RKO (cell line): Measurements from ENCODE around the gene SIPA1L3.
"Not testable (repeated sequence)": the region's sequence is repeated elsewhere in the genome, so short reads cannot be mapped to it uniquely, and the experiment has no call there.

Experiments
- DNase-seq: peaks from one replicate; pipeline ENCODE4 v3.0.0-alpha.2; 2016; ENCODE audit warnings: low spot score

SIPA1L3 gene

GRCh38 chr19:38043649-38044144 lies 136.7 kb downstream of the SIPA1L3 start:
- DNase-seq, result no peak

- peak; percentile 22 for DNase-seq
Observed at GRCh38 chr19:38044267-38045111, 137.5 kb downstream of the SIPA1L3 start.

GRCh38 chr19:38045554-38046253 lies 138.7 kb downstream of the SIPA1L3 start:
- DNase-seq, result no peak

- DNase-seq, result no peak
Observed at GRCh38 chr19:38046254-38047048, 139.4 kb downstream of the SIPA1L3 start.

DNA sequence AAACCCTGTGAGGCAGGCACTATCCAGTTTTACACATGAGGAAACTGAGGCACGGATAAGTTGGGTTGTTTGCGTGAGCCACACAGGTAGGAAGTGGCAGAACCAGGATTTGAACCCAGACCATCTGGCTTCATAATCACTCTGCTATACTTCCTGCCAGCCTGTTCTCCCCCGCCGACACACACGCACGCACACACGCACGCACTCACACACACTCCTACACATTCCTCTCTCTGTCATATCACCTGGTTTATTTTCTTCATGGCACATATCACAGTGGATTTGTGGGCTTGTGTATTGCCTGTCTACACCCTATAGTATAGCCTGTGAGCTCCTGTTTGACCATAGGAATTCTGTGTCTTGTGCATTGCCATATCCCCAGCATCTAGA lies 140.0 kb downstream of the SIPA1L3 start:
- DNase-seq, result no peak

GRCh38 chr19:38047641-38048040 lies 140.6 kb downstream of the SIPA1L3 start:
- DNase-seq, result no peak

DNA sequence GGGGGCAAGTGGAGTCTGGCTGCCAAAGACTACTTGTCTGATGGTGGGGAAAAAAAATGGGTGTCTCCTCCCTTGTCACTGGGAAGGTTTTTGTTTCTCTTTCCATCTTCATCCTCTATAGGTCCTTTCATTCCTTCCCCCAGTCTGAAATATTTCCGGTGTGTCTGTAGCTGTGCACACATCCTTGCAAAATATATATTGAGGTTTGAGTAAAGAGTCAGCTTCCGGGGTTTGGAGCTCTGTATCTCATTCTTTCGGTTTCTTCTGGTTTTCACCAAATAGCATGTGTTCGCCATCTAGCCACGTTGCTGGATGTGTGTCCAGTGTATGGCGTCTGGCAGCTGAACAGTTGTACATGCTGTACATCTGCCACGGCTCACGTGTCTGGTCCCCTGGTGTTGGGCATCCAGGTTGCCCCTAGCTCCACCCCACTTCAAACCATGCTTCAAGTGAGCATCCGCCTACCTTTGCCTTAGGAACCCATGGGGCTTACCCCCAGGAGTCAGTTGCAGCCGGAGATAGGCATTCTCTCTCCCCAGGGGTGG lies 142.2 kb downstream of the SIPA1L3 start:
- no peak for DNase-seq

DNA sequence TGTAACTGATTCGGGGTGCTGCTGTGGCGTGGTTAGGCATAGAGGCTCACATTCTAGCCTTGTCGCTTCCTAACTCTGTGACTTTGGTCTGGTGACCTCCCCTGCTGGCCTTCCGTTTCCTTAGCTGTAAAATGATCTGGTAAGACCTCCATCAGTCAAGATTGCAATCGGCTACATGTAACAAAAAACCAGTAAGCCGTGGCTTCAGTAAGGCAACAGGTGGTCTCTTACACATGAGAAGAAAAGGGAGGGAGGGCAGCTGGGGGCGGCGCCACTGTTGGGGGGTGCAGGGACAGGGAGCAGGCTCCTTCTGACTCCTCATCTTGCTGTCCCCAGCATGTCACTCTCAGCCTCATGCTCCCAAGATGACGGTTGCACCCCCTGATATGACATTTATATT lies 148.0 kb downstream of the SIPA1L3 start:
- no peak for DNase-seq

GRCh38 chr19:38055655-38056521 lies 148.9 kb downstream of the SIPA1L3 start:
- DNase-seq, result no peak

DNA sequence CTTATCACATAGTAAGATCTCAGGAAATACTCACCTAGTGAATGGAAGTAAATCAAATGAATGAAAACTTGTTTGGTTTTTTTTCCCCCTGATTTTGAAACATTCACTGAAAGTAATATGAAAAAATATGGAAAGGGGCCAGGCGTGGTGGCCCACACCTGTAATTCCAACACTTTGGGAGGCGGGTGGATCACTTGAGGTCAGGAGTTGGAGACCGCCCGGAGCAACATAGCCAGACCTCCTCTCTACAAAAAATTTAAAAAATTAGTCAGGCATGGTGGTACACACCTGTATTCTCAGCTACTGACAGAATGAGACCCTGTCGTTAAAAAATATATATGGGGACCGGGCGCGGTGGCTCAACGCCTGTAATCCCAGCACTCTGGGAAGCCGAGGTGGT lies 149.6 kb downstream of the SIPA1L3 start:
- DNase-seq, result no peak

- no peak for DNase-seq
Observed at GRCh38 chr19:38057959-38058690, 151.1 kb downstream of the SIPA1L3 start.

DNA sequence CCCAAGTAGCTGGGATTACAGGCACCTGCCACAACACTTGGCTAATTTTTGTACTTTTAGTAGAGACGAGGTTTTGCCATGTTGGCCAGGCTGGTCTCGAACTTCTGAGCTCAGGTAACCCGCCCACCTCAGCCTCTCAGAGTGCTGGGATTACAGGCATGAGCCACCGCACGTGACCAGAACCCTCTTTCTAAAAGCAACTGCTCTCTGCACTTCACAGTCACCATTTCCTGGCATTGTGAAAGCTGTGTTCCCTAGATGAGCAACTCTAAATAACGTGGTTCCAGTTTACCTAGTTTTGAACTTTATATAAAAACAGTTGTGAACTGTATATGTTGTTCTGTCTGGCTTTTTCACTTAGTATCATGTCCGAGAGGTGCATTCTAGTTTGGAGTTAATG lies 152.9 kb downstream of the SIPA1L3 start:
- no peak for DNase-seq

- no peak for DNase-seq
Observed at GRCh38 chr19:38060331-38060730, 153.3 kb downstream of the SIPA1L3 start.

DNA sequence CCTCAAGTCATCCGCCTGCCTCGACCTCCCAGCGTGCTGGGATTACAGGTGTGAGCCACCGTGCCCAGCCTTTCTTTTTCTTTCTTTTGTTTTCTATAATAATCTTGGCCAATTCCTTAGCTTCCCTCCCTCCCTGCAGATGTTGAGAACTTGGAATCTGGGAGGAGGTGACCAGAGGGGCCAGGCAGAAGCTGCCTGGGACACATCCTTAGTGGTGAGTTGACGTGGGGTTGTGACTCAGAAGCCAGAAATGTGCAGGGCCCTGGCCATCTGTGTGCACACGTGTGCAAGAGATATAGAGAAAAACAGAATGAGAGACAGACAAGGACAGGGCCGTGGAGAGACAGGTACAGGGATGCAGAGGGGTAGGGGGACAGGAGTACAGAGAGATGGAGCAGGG lies 154.3 kb downstream of the SIPA1L3 start:
- peak; percentile 24 for DNase-seq

DNA sequence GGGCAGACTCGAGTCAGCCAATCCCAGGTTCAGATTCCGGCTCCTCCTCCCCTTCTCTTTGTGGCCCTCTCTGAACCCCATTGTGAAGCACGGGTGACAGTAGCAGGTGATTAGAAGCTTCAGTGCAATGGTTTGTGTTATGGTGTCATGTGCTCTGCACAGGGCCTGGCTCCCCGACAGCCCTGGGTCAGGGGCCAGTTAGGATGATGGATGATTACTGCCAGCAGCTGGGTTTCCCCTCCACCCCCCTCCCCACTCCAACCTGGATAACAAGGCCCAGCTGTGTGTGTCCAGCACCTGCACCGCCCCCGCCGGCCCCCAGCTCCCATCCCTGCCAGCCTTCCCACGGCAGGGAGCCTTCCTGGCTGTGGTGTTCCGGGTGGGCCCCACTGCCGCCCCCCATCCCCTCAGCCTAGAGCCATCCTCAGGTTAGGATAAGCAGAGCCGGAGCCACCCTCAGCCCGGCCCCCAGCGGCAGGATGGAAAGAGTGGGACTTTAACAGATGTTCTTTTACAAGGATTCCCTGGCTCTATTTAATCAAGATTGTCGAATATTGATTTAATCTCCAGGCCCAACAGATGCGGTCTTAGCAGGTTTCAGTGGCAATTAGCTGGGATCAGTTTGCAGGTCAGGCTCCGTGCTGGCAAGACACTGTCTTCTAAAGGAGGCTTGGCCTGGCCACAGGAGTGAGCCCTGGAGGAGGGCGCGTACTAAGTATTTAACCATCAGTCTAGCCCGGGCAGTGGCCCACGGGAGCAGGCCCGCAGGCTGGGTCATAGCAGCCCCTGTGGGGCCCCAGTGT lies 156.2 kb downstream of the SIPA1L3 start:
- no peak for DNase-seq

- no peak for DNase-seq
Observed at GRCh38 chr19:38063928-38064327, 156.9 kb downstream of the SIPA1L3 start.

GRCh38 chr19:38064661-38065425 lies 157.8 kb downstream of the SIPA1L3 start:
- DNase-seq, result no peak

GRCh38 chr19:38065775-38066174 lies 158.8 kb downstream of the SIPA1L3 start:
- DNase-seq, result not testable (repeated sequence)

GRCh38 chr19:38068826-38069225 lies 161.8 kb downstream of the SIPA1L3 start:
- no peak for DNase-seq
